ENCODE measurements around the gene MTRF1.

GRCh38 chr13:41312176-41312500 is 48.8 kb upstream of the MTRF1 start:
- TF ChIP-seq CTCF (IDR thresholded peaks at IDR 0.05 in 8 of 11, conservative IDR thresholded peaks at IDR 0.05 in 3 of 11) (no peak), POLR2A (IDR thresholded peaks at IDR 0.05) (no peak), POLR2AphosphoS5 (IDR thresholded peaks at IDR 0.05) (no peak)

All from spleen (tissue), 7 donors.